ENCODE results near the gene RNFT2.

RNFT2 gene

GRCh38 chr12:116880817-116881324, 142.8 kb downstream of the RNFT2 start:
- DNase-seq = peak; percentile 68

GRCh38 chr12:116881325-116881876, 143.3 kb downstream of the RNFT2 start, which contains the start of gene HRK:
Gene HRK (minus strand): TSS chr12:116881441. CDS start chr12:116881307, 134 bp downstream.
- DNase-seq = peak; percentile 63

GRCh38 chr12:116881877-116882507, 143.9 kb downstream of the RNFT2 start:
- DNase-seq = no peak

- DNase-seq = peak; percentile 7
Observed at GRCh38 chr12:116882742-116883141, 144.6 kb downstream of the RNFT2 start.

- no peak for DNase-seq
Observed at GRCh38 chr12:116884871-116885270, 146.8 kb downstream of the RNFT2 start.

- no peak for DNase-seq
Observed at GRCh38 chr12:116885491-116885890, 147.4 kb downstream of the RNFT2 start.

- DNase-seq = no peak
Observed at GRCh38 chr12:116887244-116887643, 149.1 kb downstream of the RNFT2 start.

- DNase-seq = no peak
Observed at GRCh38 chr12:116887897-116888296, 149.8 kb downstream of the RNFT2 start.

- DNase-seq = no peak
Observed at GRCh38 chr12:116890330-116890729, 152.2 kb downstream of the RNFT2 start.

GRCh38 chr12:116891019-116891418, 152.9 kb downstream of the RNFT2 start:
- no peak for DNase-seq

- no peak for DNase-seq
Observed at GRCh38 chr12:116892349-116893140, 154.4 kb downstream of the RNFT2 start.

- no peak for DNase-seq
Observed at GRCh38 chr12:116894913-116895312, 156.8 kb downstream of the RNFT2 start.

GRCh38 chr12:116896411-116896924, 158.4 kb downstream of the RNFT2 start:
- no peak for DNase-seq

- DNase-seq = no peak
Observed at GRCh38 chr12:116897476-116897875, 159.4 kb downstream of the RNFT2 start.

- DNase-seq = no peak
Observed at GRCh38 chr12:116898669-116899068, 160.6 kb downstream of the RNFT2 start.

- no peak for DNase-seq
Observed at GRCh38 chr12:116901612-116902011, 163.5 kb downstream of the RNFT2 start.

Data from NCI-H1105 treated with DMSO at 0.1 percent for 48 hours (cell line).